ENCODE measurements around the gene LRRC40. TPM values are rescaled to one million over a fixed set of nuclear protein-coding genes. Genes with fewer than 3 reads are reported as not detected.
"Not testable (repeated sequence)": the region's sequence is repeated elsewhere in the genome, so short reads cannot be mapped to it uniquely, and the experiment has no call there.

Gene LRRC40
- total RNA-seq, 1 donor = 18.5 TPM

DNA sequence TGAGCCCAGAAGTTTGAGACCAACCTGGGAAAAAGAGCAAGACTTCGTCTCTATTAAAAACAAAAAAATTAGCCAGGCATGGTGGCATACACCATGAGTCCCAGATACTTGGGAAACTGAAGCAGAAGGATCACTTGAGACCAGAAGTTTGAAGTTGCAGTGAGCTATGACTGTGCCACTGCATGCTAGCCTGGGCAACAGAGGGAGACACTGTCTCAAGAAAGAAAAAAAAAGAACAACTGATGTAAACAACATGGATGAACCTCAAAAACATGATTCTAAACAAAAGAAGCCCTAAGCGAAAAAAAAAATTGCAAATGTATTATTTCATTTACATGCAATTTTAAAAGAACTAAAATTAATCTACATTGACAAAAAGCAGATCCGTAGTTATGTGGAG, 9.0 kb downstream of the LRRC40 start:
- H3K79me2 ChIP-seq (ENCODE audit: insufficient read depth, low read length) = peaks cover 70% of the 10 kb centered on the region
- H4K20me1 ChIP-seq (ENCODE audit: insufficient read depth, low read length) = no peaks in the 10 kb centered on the region

DNA sequence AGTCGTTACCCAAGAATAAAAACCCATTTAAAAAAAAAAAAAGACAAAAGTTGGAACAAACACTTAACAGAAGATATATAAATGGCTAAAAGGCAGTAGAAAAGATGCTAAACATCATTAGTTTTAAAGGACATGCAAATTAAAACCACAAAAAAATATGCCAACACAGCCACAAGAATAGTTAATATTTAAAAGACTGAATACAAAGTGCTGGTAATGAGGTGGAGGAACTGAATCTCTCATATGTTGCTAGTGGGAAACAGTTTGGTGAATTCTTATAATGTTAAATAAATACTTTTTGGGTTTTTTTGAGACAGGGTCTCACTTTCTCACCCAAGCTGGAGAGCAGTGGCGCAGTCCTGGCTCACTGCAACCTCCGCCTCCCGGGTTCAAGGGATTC, 10.0 kb downstream of the LRRC40 start:
- H3K27me3 ChIP-seq (ENCODE audit: insufficient read depth, low read length) = no peaks in the 10 kb centered on the region
- H2AFZ ChIP-seq (ENCODE audit: low read length) = no peak overlapping the region
- no peak overlapping the region for H3K27ac ChIP-seq (ENCODE audit: low read depth, low read length)
- no peak overlapping the region for H3K4me2 ChIP-seq (ENCODE audit: insufficient read depth, low read length)
- H3K4me1 ChIP-seq (ENCODE audit: insufficient read depth, low read length) = no peaks in the 10 kb centered on the region
- no peak overlapping the region for H3K4me3 ChIP-seq (ENCODE audit: insufficient read depth, low read length)
- no peak for DNase-seq (ENCODE audit: insufficient read length, low spot score, missing footprints)
- no peaks in the 10 kb centered on the region for H3K9me3 ChIP-seq (ENCODE audit: low read depth, low read length)
- no peaks in the 10 kb centered on the region for H4K20me1 ChIP-seq (ENCODE audit: insufficient read depth, low read length)
- no peaks in the 10 kb centered on the region for H3K36me3 ChIP-seq (ENCODE audit: insufficient read depth, low read length)
- peaks cover 61% of the 10 kb centered on the region for H3K79me2 ChIP-seq (ENCODE audit: insufficient read depth, low read length)
- TF ChIP-seq, protein P1, sequence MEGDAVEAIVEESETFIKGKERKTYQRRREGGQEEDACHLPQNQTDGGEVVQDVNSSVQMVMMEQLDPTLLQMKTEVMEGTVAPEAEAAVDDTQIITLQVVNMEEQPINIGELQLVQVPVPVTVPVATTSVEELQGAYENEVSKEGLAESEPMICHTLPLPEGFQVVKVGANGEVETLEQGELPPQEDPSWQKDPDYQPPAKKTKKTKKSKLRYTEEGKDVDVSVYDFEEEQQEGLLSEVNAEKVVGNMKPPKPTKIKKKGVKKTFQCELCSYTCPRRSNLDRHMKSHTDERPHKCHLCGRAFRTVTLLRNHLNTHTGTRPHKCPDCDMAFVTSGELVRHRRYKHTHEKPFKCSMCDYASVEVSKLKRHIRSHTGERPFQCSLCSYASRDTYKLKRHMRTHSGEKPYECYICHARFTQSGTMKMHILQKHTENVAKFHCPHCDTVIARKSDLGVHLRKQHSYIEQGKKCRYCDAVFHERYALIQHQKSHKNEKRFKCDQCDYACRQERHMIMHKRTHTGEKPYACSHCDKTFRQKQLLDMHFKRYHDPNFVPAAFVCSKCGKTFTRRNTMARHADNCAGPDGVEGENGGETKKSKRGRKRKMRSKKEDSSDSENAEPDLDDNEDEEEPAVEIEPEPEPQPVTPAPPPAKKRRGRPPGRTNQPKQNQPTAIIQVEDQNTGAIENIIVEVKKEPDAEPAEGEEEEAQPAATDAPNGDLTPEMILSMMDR (IDR thresholded peaks at IDR 0.05; ENCODE audit: extremely low read depth, low read depth, low read length) = no peak

More for the DNA sequence above, 9.0 kb downstream of the LRRC40 start:
- no peaks in the 10 kb centered on the region for H3K36me3 ChIP-seq (ENCODE audit: insufficient read depth, low read length)
- DNase-seq (ENCODE audit: insufficient read length, low spot score, missing footprints) = no peak
- no peak overlapping the region for H3K27ac ChIP-seq (ENCODE audit: low read depth, low read length)
- H3K4me3 ChIP-seq (ENCODE audit: insufficient read depth, low read length) = no peak overlapping the region
- TF ChIP-seq, protein P1 (IDR thresholded peaks at IDR 0.05; ENCODE audit: extremely low read depth, low read depth, low read length) = no peak
- no peaks in the 10 kb centered on the region for H3K9me3 ChIP-seq (ENCODE audit: low read depth, low read length)
- no peaks in the 10 kb centered on the region for H3K27me3 ChIP-seq (ENCODE audit: insufficient read depth, low read length)
- no peak overlapping the region for H3K4me2 ChIP-seq (ENCODE audit: insufficient read depth, low read length)
- H3K4me1 ChIP-seq (ENCODE audit: insufficient read depth, low read length) = no peaks in the 10 kb centered on the region
- no peak overlapping the region for H2AFZ ChIP-seq (ENCODE audit: low read length)

DNA sequence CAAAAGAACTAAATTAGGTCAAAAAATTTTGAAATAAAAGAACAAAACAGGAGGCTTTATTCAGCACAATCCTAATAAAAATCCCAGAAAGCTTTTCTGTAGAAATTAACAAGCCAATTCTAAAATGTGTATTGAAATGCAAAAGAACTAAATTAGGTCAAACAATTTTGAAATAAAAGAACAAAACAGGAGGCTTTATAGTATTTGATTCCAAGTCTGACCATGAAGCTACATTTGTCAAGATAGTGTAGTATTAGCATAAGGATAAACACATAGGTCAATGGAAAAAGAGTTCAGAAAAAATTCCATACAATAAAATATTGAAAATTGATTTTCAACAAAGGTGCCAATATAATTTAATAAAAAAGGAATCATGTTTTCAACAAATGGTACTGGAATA, 10.8 kb downstream of the LRRC40 start:
- TF ChIP-seq, protein P1 (IDR thresholded peaks at IDR 0.05; ENCODE audit: extremely low read depth, low read depth, low read length) = no peak
- Histone ChIP-seq H3K4me2 (ENCODE audit: insufficient read depth, low read length) (no peak overlapping the region), H4K20me1 (ENCODE audit: insufficient read depth, low read length) (no peaks in the 10 kb centered on the region), H3K36me3 (ENCODE audit: insufficient read depth, low read length) (no peaks in the 10 kb centered on the region), H3K27ac (ENCODE audit: low read depth, low read length) (no peak overlapping the region), H3K4me3 (ENCODE audit: insufficient read depth, low read length) (no peak overlapping the region), H3K27me3 (ENCODE audit: insufficient read depth, low read length) (no peaks in the 10 kb centered on the region), H3K9me3 (ENCODE audit: low read depth, low read length) (no peaks in the 10 kb centered on the region), H3K4me1 (ENCODE audit: insufficient read depth, low read length) (no peaks in the 10 kb centered on the region), H2AFZ (ENCODE audit: low read length) (no peak overlapping the region), H3K79me2 (ENCODE audit: insufficient read depth, low read length) (peaks cover 62% of the 10 kb centered on the region)
- no peak for DNase-seq (ENCODE audit: insufficient read length, low spot score, missing footprints)

DNA sequence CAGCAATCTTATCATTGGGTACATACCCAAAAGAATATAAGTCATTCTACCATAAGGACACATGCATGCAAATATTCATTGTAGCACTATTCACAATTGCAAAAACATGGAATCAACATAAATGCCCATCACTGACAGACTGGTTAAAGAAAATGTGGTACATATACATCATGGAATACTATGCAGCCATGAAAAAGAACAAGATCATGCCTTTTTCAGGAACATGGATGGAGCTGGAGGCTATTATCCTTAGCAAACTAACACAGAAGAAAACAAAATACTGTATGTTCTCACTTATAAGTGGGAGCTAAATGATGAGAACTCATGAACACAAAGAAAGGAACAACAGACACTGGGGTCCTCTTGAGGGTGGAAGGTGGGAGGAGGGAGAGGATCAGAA, 12.9 kb downstream of the LRRC40 start:
- H4K20me1 ChIP-seq (ENCODE audit: insufficient read depth, low read length); H3K4me2 ChIP-seq (ENCODE audit: insufficient read depth, low read length); H3K4me1 ChIP-seq (ENCODE audit: insufficient read depth, low read length); H3K27ac ChIP-seq (ENCODE audit: low read depth, low read length); H3K36me3 ChIP-seq (ENCODE audit: insufficient read depth, low read length); H3K4me3 ChIP-seq (ENCODE audit: insufficient read depth, low read length); H3K27me3 ChIP-seq (ENCODE audit: insufficient read depth, low read length); H3K9me3 ChIP-seq (ENCODE audit: low read depth, low read length); H2AFZ ChIP-seq (ENCODE audit: low read length); DNase-seq (ENCODE audit: insufficient read length, low spot score, missing footprints): not testable (repeated sequence)
- H3K79me2 ChIP-seq (ENCODE audit: insufficient read depth, low read length) = peaks cover 51% of the 10 kb centered on the region
